ENCODE results near the gene RAET1G. TPM values are rescaled to one million over a fixed set of nuclear protein-coding genes. Genes with fewer than 3 reads are reported as not detected.

Gene RAET1G
- total and polyA plus RNA-seq, 9 of the 15 experiments (the other 6 are each of a cell fraction or from before 2014, with no cell fraction given): 0.11 TPM; not detected in 8

DNA sequence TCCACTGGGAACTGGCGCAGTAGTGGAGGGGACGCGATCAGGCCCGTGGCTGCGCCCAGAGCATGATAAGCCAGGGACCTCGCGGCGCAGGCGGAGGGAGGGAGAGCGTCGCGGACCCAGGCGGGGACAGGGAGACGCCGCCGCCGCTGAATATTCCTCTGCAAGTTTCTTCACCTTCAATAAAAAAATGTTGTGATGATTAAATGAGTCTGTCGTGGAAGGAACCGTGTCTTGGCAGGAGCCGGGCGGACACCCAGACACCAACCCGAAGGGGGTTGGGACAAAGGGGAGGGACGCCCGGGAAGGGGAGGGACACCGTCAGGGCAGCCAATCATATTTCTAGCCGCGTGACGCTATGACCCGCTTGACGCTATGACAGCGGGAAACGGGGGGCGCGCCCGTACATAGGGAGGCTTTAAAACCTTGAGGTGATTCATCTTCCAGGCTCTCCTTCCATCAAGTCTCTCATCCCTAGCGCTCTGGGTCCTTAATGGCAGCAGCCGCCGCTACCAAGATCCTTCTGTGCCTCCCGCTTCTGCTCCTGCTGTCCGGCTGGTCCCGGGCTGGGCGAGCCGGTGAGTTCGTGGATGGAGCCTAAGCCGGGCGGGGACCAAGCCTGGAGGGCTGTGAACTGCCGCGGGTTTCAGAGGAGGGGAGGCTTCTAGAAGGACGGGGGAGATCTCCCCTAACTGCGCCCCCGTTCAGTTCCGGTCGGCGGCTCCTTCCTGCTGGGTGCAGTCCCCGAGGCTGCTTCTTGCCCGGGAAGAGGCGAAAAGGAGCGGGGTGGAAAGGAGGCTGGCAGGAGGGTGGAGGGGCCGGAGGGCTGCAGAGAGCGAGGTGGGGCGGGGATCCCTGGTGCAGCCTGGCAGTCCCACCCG is 18.9 kb upstream of the RAET1G start, which contains the start of gene ULBP2 (continued):
- TF ChIP-seq SRF (CRISPR knock-in tag; IDR thresholded peaks at IDR 0.05) (peak in 1 of 2 experiments; percentile 61; a peak in 1 of 4 replicates), FOXA3 (CRISPR knock-in tag; conservative IDR thresholded peaks at IDR 0.05 in 1 of 2, IDR thresholded peaks at IDR 0.05 in 1 of 2) (no peak)
- TF ChIP-seq, protein P1, sequence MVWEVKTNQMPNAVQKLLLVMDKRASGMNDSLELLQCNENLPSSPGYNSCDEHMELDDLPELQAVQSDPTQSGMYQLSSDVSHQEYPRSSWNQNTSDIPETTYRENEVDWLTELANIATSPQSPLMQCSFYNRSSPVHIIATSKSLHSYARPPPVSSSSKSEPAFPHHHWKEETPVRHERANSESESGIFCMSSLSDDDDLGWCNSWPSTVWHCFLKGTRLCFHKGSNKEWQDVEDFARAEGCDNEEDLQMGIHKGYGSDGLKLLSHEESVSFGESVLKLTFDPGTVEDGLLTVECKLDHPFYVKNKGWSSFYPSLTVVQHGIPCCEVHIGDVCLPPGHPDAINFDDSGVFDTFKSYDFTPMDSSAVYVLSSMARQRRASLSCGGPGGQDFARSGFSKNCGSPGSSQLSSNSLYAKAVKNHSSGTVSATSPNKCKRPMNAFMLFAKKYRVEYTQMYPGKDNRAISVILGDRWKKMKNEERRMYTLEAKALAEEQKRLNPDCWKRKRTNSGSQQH (CRISPR knock-in tag; IDR thresholded peaks at IDR 0.05): peak; percentile 52; the same call in 1 of the 2 replicates
- TF ChIP-seq, protein P2, sequence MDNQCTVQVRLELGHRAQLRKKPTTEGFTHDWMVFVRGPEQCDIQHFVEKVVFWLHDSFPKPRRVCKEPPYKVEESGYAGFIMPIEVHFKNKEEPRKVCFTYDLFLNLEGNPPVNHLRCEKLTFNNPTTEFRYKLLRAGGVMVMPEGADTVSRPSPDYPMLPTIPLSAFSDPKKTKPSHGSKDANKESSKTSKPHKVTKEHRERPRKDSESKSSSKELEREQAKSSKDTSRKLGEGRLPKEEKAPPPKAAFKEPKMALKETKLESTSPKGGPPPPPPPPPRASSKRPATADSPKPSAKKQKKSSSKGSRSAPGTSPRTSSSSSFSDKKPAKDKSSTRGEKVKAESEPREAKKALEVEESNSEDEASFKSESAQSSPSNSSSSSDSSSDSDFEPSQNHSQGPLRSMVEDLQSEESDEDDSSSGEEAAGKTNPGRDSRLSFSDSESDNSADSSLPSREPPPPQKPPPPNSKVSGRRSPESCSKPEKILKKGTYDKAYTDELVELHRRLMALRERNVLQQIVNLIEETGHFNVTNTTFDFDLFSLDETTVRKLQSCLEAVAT (IDR thresholded peaks at IDR 0.05): peak in 1 of 2 experiments; percentile 93; a peak in 2 of 4 replicates

DNA sequence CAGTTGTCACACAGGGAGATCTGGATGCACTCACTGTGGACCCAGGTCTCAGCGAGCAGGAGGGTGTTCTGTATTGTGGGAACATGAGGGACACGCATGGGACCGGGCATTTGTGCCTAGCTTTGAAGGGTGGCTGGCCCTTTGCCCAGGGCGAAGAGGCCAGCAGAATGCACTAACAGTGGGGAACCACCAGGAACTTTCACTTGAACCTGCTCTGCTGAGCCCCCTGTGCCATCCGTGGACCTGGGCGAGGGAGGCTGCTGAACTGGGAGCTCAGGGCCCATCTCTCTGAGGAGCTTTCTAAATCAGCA is 17.7 kb upstream of the RAET1G start:
- in situ Hi-C loops (cut with MboI) (loop anchor here (10.0 kb wide), 1 partner anchor 464 kb away; no protein-coding TSS in a partner anchor), intact Hi-C loops (cut with micrococcal nuclease) (no loop called here)
- no TSS peak for BruUV-seq (replicated peaks)
- DNase-seq (ENCODE audit: extremely low read depth in 1 of 4, low spot score in 3 of 4) (no peak), FAIRE-seq (no peak), ATAC-seq (no peak)
- H3K27ac ChIP-seq (ENCODE audit: extremely low read depth, low read depth, low read length): no peak overlapping the region
- peaks cover 0 to 26% of the 10 kb centered on the region in 2 experiments; a peak in 2 of 5 replicates for H3K4me1 ChIP-seq (replicated peaks in 1 of 2; ENCODE audit: control insufficient read depth in 2 of 2, insufficient read depth in 2 of 2, low read length in 2 of 2)
- H3K9ac ChIP-seq (ENCODE audit: insufficient read depth in 1 of 2, low read depth in 2 of 2, low read length in 2 of 2): no peak overlapping the region
- H3K4me3 ChIP-seq: no peak overlapping the region
- CTCF ChIA-PET (ENCODE audit: low intra/inter-chr PET ratio): no interaction called here
- H3K27me3 ChIP-seq (ENCODE audit: control insufficient read depth in 2 of 2, insufficient read depth in 2 of 2, low read length in 2 of 2): peaks cover 14 to 52% of the 10 kb centered on the region in 2 experiments; a peak in 4 of 5 replicates
- H3K4me2 ChIP-seq (ENCODE audit: insufficient read depth, low read length): no peak overlapping the region
- H4K20me1 ChIP-seq (replicated peaks; ENCODE audit: control insufficient read depth, insufficient read depth, low read length): no peaks in the 10 kb centered on the region
- WGBS (ENCODE audit: insufficient coverage, low coverage, missing lambda C conversion rate): 48% methylated on average over 6 of the region's 6 CpGs
- H3K9me3 ChIP-seq (replicated peaks; ENCODE audit: control insufficient read depth, insufficient read depth, low read depth, low read length): no peaks in the 10 kb centered on the region
- no peak overlapping the region for H2AFZ ChIP-seq (ENCODE audit: low read depth, low read length)
- H3K36me3 ChIP-seq (ENCODE audit: control insufficient read depth, insufficient read depth, low read length): no peaks in the 10 kb centered on the region
- no peak for TF ChIP-seq KDM4B (IDR thresholded peaks at IDR 0.05; ENCODE audit: borderline replicate concordance in 2 of 2, low read depth in 1 of 2)
- TF ChIP-seq IFI16 (CRISPR knock-in tag; IDR thresholded peaks at IDR 0.05): no peak
- TF ChIP-seq EGR1 (conservative IDR thresholded peaks at IDR 0.05): no peak
- TF ChIP-seq GABPA (tag; conservative IDR thresholded peaks at IDR 0.05; ENCODE audit: low read depth): no peak
- TF ChIP-seq EP400 (IDR thresholded peaks at IDR 0.05): no peak
- H3K9me1 ChIP-seq (ENCODE audit: control insufficient read depth, insufficient read depth, low read length): no peaks in the 10 kb centered on the region
- no peaks in the 10 kb centered on the region for H3K79me2 ChIP-seq (ENCODE audit: control insufficient read depth, insufficient read depth, low read length)
- POLR2A ChIA-PET: interaction anchor here (0.6 to 0.7 kb wide), 2 partner anchors 22 to 437 kb away, joined by 3 read pairs; no protein-coding TSS in a partner anchor
